ENCODE measurements around the gene PIGU. TPM values are rescaled to one million over a fixed set of nuclear protein-coding genes. Genes with fewer than 3 reads are reported as not detected.

Gene PIGU
- total RNA-seq, 2 experiments from 2014 or later, result 16.6 to 27.9 TPM

GRCh38 chr20:34549929-34550305 lies 127.0 kb downstream of the PIGU start:
- ChIA-PET POLR2A (no interaction called here), CTCF (ENCODE audit: unreplicated experiment) (no interaction called here)
- H4K20me1 ChIP-seq (ENCODE audit: insufficient read depth, low read length), result no peaks in the 10 kb centered on the region
- DNase-seq (ENCODE audit: low spot score), result no peak
- no peaks in the 10 kb centered on the region for H3K9me3 ChIP-seq (ENCODE audit: low read length)
- no peaks in the 10 kb centered on the region for H3K4me1 ChIP-seq (ENCODE audit: insufficient read depth, low read length, poor library complexity, severe bottlenecking)
- intact Hi-C loops (cut with micrococcal nuclease; ENCODE audit: unreplicated experiment), result no loop called here
- no peak overlapping the region for H3K4me2 ChIP-seq (ENCODE audit: low read length)
- H3K9me2 ChIP-seq (ENCODE audit: insufficient read depth, low read length), result no peaks in the 10 kb centered on the region
- H3K36me3 ChIP-seq (ENCODE audit: insufficient read depth, low read length), result no peaks in the 10 kb centered on the region
- TF ChIP-seq EZH2phosphoT487 (IDR thresholded peaks at IDR 0.05; ENCODE audit: borderline replicate concordance, low read depth, low read length) (no peak), CTCF (conservative IDR thresholded peaks at IDR 0.05; ENCODE audit: low read length) (no peak)
- BruUV-seq (replicated peaks), result no TSS peak
- no peak overlapping the region for H3K4me3 ChIP-seq (ENCODE audit: low read depth, low read length, poor library complexity, severe bottlenecking)
- no peak overlapping the region for H2AFZ ChIP-seq (ENCODE audit: low read length)
- no peaks in the 10 kb centered on the region for H3K79me2 ChIP-seq (ENCODE audit: insufficient read depth, low read depth, low read length)
- H3K27ac ChIP-seq (ENCODE audit: low read depth, low read length, poor library complexity, severe bottlenecking), result no peak overlapping the region

GRCh38 chr20:34549291-34549928 lies 127.5 kb downstream of the PIGU start:
- BruUV-seq (replicated peaks), result no TSS peak

More at GRCh38 chr20:34549291-34549928, 127.5 kb downstream of the PIGU start:
- H3K4me2 ChIP-seq (ENCODE audit: low read length), result no peak overlapping the region
- intact Hi-C loops (cut with micrococcal nuclease; ENCODE audit: unreplicated experiment), result no loop called here
- no peaks in the 10 kb centered on the region for H3K79me2 ChIP-seq (ENCODE audit: insufficient read depth, low read depth, low read length)
- ChIA-PET CTCF (ENCODE audit: unreplicated experiment) (no interaction called here), POLR2A (no interaction called here)
- DNase-seq (ENCODE audit: low spot score), result no peak
- no peaks in the 10 kb centered on the region for H3K36me3 ChIP-seq (ENCODE audit: insufficient read depth, low read length)
- H3K9me3 ChIP-seq (ENCODE audit: low read length), result no peaks in the 10 kb centered on the region
- no peak overlapping the region for H3K4me3 ChIP-seq (ENCODE audit: low read depth, low read length, poor library complexity, severe bottlenecking)
- H2AFZ ChIP-seq (ENCODE audit: low read length), result no peak overlapping the region
- H4K20me1 ChIP-seq (ENCODE audit: insufficient read depth, low read length), result no peaks in the 10 kb centered on the region
- no peak overlapping the region for H3K27ac ChIP-seq (ENCODE audit: low read depth, low read length, poor library complexity, severe bottlenecking)
- H3K4me1 ChIP-seq (ENCODE audit: insufficient read depth, low read length, poor library complexity, severe bottlenecking), result no peaks in the 10 kb centered on the region
- no peak for TF ChIP-seq CTCF (conservative IDR thresholded peaks at IDR 0.05; ENCODE audit: low read length)
- no peak for TF ChIP-seq EZH2phosphoT487 (IDR thresholded peaks at IDR 0.05; ENCODE audit: borderline replicate concordance, low read depth, low read length)
- no peaks in the 10 kb centered on the region for H3K9me2 ChIP-seq (ENCODE audit: insufficient read depth, low read length)

All from OCI-LY7 (cell line).